Measurements from ENCODE around the gene GOLGA8B.

DNA sequence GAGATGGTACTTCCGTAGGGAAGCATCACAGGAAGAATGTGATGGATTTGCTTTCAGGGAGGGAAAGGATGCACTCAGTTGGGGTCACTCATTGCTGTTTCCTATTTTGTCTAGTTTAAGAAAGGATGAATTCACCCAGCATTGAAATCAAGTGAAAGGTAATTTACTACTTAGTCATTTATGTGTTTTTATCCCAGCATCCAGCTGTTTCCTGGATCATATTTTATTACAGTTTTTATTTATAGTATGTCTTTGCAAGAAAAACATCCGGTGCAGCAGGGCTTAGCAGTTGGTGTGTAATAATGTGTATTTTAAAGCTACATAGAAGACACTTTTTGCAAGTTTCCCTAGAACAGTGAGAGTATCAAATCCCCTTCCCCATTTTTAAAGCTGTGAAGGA is 37.4 kb upstream of the GOLGA8B start:
- no peak for TF ChIP-seq CTCF (conservative IDR thresholded peaks at IDR 0.05)
- no peak for TF ChIP-seq ZFX (IDR thresholded peaks at IDR 0.05)
